VCaP (cell line): ENCODE results near the gene OSBPL2.

ENCODE experiments used
- H3K27ac ChIP-seq: fragments of 450-650 bp; 2 replicates; pipeline ENCODE4 v1.5.1; 2017
- TF ChIP-seq, protein P1 (sequence below): fragments of 450-650 bp; conservative IDR thresholded peaks from 2 replicates; pipeline ENCODE4 v1.5.1; 2017; ENCODE audit warnings: mild to moderate bottlenecking, moderate library complexity

The OSBPL2 gene

GRCh38 chr20:62214067-62214466 is 24.3 kb upstream of the OSBPL2 start:
- TF ChIP-seq, protein P1, sequence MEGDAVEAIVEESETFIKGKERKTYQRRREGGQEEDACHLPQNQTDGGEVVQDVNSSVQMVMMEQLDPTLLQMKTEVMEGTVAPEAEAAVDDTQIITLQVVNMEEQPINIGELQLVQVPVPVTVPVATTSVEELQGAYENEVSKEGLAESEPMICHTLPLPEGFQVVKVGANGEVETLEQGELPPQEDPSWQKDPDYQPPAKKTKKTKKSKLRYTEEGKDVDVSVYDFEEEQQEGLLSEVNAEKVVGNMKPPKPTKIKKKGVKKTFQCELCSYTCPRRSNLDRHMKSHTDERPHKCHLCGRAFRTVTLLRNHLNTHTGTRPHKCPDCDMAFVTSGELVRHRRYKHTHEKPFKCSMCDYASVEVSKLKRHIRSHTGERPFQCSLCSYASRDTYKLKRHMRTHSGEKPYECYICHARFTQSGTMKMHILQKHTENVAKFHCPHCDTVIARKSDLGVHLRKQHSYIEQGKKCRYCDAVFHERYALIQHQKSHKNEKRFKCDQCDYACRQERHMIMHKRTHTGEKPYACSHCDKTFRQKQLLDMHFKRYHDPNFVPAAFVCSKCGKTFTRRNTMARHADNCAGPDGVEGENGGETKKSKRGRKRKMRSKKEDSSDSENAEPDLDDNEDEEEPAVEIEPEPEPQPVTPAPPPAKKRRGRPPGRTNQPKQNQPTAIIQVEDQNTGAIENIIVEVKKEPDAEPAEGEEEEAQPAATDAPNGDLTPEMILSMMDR = no peak
- peak overlapping the region; percentile 99 for H3K27ac ChIP-seq

GRCh38 chr20:62215020-62215990 is 23.0 kb upstream of the OSBPL2 start:
- peak overlapping the region; percentile 99 for H3K27ac ChIP-seq
- TF ChIP-seq, protein P1 = no peak; the same call in 1 of the 2 replicates

GRCh38 chr20:62215991-62216635 is 22.2 kb upstream of the OSBPL2 start:
- H3K27ac ChIP-seq = peak overlapping the region; percentile 99
- TF ChIP-seq, protein P1 = no peak

DNA sequence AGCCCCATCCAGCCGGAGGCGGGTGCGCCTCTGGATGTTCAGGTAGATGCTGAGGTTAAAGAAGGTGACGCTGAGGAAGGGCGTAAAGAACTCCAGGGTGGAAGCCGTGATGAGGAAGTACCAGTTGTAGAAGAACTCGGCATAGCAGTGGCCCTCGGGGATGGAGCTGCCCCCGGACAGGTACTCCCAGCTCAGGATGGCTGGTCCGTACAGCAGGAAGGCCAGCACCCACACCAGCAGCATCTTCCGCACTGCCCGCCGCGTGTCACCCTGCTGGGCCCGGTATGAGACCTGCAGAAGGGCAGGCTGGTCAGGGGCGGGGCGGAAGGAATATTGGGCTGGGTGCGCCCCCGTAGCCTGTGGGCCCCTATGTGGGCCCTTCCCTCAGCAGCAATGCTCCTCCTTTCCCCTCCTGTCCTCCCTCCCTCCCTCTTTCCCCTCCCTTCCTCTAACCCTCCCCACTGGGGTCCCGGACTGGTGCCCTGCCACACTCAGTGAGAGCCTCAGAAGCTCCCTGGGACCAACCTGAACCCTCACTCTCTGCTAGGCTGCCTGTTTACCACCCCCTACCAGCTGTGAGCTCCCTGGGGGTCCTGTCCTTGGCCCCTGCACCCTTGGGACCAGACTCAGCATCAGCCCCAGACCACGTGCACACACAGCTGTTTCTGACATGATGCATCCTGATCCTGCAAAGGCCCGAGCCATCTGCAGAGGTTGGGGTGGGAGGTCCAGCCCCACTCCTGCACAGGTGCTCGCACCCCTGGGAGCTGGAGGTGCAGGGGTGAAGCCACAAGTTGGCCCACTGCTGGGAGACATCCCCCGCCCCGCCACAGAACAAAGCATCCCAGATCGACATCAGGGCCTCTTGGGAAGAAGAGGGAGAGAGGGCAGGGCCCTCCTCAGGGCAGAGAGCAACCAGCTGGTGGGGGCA is 21.4 kb upstream of the OSBPL2 start:
- TF ChIP-seq, protein P1 = no peak
- peak overlapping the region; percentile 99 for H3K27ac ChIP-seq

GRCh38 chr20:62217913-62218773 is 20.2 kb upstream of the OSBPL2 start:
- TF ChIP-seq, protein P1 = no peak
- peak overlapping the region; percentile 99 for H3K27ac ChIP-seq

GRCh38 chr20:62219101-62219991 is 19.0 kb upstream of the OSBPL2 start:
- TF ChIP-seq, protein P1 = no peak
- H3K27ac ChIP-seq = peak overlapping the region; percentile 99
